ENCODE data around the gene KIF18A.
"Not testable (repeated sequence)": the region's sequence is repeated elsewhere in the genome, so short reads cannot be mapped to it uniquely, and the experiment has no call there.

KIF18A gene

DNA sequence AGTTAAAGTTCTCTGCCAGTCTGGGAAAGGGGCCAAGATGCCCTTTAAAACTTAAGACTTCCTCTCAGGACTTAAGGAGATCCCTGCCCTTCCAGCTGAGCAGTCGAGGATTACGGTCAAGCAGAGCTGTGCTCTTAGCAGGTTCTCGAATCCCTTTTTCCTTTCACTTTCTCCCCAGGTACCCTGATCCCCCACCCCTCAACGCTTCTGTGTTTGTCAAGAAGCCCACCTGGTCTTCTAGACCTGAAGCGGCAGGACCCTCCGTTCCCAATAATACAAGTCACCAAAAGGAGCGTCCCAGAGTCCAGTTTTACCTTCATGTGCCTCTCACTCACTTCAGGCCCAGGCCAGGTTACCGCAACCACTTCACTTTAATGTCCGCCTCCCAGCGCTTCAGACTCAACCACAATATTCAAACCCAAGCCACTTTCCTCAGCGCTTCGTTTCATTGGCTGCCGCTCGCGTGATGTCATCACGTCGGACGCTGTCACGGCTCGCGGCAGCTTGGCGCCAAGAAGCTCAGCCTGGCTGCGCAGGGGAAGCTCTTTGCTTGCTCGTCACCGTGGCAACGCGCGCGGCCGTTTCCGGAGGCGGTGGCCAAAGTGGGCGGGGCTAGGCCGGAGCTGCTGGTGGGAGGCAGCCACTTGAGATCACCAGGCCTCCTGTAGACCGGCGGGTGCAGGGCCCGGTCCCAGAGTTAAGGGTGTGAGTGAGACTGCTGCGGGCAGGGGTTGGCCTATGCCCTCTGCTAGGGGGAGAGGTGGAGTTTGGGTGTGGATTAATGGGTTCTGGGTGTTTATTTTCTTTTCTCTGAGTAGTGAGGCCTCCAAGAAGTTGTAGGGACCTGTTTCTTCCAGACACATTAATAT is at the start of gene KIF18A, which contains the start of gene METTL15:
TSS of gene KIF18A (minus strand) at position 407 of the 869 bp plus-strand sequence. CDS start 10,209 bp downstream, outside the sequence.
TSS of gene METTL15 (plus strand) at position 639 of the 869 bp plus-strand sequence. CDS start 4,947 bp downstream, outside the sequence.
- DNase-seq, result peak; percentile 99

DNA sequence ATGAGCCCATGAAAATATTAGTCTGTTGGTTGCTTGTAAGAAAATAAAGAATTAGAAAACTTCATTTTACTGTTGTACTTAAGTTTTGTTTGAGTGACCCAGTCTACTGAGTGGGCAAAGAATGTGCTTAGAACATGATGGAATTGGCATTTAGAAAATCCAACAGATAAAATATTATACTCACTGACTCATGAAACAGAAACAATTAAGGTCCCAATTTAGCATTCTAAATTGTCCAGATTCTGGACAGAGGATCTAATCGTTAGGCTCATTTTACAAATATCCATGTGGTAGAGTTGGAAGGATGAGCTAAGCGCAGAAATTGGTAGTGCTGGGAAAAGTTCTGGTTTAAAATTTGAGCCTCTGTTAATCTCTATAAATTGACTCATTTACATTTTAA is 45.6 kb upstream of the KIF18A start:
- peak; percentile 28 for DNase-seq

DNA sequence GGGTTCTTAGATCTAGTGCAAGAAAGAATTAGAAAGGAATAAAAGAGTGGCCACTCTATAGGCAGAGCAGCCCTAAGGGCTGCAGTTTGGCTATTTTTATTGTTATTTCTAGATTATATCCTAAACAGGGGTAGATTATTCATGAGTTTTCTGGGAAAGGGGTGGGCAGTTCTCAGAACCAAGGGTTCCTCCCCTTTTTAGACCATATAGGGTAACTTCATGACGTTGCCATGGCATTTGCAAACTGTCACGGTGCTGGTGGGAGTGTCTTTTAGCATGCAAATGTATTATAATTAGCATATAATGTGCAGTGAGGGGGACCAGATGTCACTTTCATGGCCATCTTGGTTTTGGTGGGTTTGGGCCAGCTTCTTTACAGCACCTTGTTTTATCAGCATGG is 44.8 kb upstream of the KIF18A start:
- no peak for DNase-seq

DNA sequence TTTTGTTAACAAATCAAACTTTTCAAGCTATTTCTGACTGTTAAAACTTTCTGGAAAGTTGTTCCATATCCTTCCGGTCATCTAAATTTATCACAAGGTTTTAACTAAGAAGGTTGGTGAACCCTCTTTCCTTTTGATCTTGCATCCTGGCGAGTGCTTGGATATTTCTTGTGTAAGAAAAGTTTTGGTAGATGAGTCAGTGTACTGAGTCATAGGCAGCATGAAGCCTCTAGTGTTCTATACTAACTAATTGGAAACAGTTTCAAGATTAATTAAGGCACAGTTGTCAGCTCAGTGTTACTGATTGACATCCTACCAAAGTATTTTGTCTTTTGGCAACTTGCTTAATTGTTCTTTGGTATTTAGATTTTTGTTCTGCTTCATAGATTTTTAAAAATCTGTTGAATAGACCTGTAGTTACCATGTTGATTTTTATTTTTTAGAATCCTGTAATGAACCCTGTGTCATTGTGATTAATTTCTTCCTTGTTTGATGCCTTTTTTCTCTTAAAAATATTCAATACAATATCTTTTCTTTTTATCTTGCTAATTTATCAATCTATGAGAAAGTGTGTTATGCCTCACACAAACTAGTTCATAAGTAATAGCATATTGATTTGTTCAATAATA is 38.3 kb upstream of the KIF18A start:
- DNase-seq, result peak; percentile 92

DNA sequence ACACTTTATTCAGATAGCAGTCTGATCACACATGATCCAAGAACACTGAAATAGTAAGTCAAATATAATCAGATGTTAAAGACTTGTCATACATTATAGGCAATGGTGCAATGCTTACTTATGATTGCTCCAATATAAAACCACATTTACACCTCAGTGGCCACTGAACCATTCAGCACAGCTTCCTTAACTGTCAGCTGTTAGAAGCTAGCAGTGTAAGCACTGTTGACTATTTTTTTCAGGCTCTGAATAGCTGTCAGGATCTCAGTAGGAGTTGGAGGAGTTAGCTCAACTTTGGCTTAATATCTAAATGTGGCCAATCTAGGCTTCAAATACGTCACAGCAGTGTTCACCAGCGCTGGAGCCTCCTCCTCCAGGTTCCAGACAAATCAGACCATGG is 36.9 kb upstream of the KIF18A start:
- DNase-seq, result peak; percentile 43

DNA sequence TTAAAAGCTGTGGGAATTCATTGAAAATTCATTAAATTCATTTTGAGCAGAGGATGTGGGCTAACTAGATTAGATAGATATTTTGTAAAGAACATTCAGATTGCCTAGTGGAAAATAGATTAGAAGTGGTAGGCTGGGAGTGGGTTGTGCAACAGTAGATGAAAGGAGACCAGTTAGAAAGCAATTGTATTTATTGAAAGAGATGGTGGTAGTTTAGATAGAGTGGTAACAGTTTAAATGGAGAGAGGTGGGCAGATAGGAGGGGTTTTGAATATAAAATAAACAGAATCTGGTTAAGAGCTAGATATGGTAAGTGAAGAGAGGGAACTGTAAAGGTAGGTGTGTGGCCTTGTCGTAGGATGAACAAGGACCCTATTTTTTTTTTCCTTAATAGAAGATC is 34.8 kb upstream of the KIF18A start:
- DNase-seq, result no peak

DNA sequence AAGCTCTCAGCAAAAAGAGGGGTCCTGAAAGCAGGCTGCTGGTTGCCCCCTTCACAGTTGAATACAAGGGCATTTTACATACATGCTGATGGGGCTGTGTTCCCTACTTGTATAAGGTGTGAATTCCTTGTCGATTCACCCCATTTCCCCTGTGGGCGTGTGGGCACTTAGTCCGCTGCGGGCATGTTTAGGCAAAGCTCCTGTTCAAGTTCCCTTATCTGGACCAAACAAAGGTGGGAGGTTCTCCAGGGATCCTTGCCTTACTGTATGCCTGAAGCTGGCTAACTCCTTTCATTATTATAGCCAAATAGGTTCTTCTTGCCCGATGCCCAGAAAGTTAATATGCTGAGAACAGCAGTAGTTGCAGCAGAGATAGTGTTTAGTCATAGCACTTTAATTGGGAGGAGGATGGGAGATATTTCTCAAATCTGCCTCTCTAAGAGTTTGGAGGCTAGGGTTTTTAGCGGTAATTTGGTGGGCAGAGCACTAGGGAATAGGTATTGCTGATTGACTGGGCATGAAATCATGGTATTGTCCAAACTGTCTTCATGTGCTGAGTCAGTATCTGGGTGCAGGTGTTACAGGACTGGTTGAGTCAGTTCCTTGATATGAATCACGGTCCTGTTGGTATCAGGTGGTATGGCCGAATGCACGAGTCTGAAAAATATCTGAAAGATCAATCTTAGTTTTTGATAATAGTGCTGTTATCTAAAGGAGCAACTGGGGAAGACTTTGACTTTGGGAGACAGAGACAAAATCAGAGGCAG is 32.9 kb upstream of the KIF18A start:
- DNase-seq, result no peak

DNA sequence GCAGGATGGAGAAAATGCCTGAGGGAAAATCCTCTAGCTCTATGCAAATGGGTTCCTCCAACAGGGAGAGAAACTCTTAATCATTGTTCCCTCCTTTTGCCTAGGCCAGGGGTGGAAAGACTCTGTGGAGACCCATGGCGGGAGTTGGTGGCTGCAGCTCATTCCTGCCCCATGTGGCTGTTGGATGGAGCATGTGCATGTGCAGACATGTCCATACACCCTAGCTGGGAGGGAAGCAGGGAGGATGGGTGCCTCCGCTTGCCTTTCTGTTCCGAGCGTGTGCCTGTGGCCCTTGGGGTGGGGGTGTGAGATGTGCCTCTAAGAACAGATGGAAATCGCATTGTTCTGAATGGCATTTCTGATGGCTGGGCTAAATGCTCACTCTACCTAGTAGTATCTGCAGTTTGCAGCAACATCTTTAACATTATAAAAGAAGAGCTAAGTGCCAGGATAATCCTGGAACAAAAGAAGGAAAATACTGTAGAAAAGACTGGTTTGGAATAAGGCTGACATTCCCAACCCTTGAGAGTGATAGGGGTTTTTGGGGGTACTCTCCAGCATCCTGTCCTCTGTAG is 32.0 kb upstream of the KIF18A start:
- no peak for DNase-seq

DNA sequence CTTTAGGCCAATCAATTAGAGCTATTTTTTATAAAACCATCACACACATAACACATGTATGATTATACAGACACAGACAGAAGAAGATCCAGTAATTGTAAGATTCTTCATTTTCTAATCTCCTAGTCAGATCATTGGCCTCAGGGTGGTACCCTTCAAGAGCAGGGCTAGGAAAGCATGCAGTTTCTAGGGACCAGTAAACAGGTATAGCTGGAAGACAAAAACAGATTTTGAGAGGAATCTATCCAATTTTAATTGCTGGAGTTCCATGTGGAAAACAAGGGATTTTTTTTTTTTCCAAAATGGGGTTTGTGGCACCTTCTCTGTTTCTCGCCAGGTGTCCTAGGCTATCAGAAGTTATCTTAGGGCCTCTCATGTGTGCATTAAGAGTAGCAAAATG is 29.9 kb upstream of the KIF18A start:
- no peak for DNase-seq

DNA sequence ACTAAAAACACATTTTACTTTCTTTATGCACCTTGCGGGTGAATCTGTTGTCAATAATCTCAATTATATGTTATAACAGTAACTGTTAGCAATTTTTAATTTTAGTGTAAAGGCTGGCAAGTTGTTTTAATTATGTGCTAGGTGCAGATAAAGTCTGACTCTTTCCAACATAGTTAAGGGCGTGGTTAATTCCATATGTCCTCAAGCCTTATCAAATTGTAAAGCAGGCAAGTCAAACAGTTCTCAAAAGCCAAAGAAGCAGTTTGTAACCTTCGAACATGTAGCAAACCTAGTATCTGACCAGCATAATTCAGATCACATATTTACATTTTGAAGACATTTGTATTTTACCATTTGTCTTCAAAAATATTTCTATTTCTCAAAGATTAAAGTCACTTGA is 29.4 kb upstream of the KIF18A start:
- no peak for DNase-seq

DNA sequence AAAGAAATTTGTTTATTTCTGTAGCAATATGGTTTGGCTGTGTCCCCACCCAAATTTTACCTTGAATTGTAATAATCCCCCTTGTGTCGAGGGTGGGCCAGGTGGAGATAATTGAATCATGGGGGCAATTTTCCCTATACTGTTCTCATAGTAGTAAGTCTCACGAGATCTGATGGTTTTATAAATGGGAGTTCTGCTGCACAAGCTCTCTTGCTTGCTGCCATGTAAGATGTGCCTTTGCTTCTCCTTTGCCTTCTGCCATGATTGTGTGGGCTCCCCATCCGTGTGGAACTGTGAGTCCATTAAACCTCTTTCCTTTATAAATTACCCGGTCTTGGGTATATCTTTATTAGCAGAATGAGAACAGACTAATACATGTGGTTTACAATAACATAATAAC is 28.2 kb upstream of the KIF18A start:
- DNase-seq, result not testable (repeated sequence)

DNA sequence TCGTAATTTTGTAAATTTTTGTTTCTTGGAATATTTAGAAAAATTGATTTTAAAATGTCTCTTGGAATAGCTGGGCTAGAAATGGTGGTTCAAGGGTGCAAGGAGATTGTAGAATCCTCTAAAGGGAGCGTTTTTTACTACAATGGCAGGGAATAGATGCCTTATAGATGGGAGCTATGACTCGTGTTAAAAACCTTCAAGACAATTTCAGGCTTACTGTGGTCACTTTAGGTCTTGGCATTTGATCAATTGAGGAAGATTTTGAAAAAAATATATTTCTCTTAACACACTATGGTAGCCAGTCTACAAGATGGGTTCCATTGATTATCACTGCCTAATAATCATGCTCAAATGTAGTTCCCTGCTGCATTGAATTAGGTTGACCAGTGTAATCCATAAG is 25.2 kb upstream of the KIF18A start:
- DNase-seq, result peak; percentile 39

DNA sequence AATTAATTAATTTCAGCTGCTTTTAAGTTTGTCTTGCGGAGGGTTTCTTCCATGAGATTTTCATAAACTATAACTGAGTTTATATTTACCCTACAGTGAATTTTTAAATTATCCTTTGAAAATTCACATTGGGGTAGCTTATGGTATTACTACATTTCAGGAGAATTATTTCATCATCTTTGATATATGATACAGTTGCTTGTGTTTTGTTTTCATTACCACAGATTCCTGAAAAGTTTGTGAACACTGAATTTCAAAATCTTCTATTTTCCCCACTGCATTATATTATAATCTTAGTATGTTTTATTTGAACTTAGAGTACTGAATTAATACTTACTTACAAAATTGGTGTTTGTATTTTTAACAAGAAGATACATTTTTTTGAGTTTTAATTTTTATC is 24.6 kb upstream of the KIF18A start:
- DNase-seq, result peak; percentile 25

DNA sequence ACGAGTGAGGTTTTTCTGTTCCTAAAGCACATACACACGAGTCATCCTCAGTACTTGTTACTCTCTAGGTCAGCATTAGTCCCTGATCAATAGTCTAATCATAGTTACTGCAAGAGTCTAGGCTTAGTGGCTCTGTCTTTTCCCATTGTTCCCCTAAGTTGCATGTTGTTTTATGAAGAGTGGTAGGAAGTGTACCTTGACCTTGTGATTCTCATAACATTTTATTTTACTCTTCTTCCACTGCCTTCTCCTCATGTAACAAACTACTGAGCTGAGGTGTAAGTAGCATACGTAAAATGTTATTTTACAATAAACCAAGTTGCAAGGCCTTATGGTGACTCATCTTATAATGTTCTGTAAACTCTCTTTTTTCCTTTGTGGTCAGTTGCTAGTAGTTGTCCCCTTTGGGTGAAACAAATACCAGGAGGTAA is 15.2 kb upstream of the KIF18A start:
- peak; percentile 49 for DNase-seq

DNA sequence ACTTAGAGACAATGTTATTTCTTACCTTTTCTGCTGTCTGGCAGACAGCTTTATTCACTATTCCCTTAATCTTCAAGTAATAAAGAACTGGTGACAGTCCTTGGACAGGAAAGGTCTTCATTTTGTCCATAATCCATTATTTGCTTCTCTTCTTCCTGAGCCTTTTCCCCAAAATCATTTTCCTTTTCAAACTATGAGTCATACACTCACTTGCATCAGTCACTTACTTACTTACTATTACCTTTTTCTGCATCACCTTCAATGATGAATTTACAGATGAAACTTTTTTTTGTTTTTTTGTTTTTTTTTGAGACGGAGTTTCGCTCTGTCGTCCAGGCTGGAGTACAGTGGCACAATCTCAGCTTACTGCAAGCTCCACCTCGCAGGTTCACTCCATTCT is 9.8 kb upstream of the KIF18A start:
- no peak for DNase-seq

DNA sequence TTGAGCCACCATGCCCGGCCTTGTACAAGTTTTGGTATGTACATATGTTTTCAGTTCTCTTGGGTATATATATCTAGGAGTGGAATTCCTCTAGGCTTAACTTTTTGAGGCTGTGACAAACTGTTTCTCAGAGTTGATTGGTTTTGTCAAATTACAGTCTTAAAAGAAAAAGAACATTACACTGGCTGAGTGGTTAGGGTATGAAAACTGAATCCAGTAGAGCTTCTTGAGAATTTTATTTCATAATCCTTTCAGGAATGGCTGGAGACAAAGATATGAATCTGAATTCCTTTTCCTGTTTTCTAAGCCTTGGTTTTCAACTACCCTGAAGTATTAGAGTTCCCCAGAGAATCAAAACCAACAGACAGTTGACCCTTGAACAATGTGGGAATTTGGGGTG is 6.8 kb upstream of the KIF18A start:
- DNase-seq, result peak; percentile 15

DNA sequence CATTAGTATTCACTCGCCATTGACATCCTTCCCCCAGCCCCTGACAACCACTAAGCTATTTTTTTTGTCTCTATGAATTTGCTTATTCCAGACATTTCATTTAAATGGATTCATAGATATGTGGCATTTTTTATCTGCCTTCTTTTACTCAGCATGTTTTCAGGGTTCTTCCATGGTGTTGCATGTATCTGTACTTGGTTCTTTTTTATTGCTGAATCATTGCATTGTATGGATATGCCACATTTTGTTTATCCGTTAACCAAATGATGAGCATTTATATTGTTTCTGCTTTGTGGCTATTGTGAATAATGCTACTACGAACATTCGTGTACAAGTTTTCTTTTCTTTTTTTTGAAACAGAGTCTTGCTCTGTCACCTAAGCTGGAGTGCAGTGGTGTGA is 6.2 kb upstream of the KIF18A start:
- no peak for DNase-seq

DNA sequence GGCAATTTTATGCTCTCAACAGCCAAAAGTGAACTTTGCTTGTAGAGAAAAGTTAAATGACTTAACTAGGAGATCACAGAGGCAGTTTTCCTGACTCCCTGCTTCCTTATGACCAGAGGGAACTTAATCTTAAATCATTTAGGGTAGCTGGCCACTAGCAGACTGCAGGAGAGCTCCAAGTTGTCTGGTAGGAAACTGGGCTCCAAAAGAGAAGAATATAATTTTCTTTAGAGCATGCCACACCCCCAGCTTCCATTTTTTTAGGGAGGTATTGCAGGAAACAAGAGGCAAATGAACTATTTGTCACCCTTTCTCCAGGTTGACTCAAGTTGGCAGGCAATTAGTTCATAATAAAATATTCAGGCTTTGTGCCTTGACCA is 2.9 kb upstream of the KIF18A start:
- peak; percentile 27 for DNase-seq

DNA sequence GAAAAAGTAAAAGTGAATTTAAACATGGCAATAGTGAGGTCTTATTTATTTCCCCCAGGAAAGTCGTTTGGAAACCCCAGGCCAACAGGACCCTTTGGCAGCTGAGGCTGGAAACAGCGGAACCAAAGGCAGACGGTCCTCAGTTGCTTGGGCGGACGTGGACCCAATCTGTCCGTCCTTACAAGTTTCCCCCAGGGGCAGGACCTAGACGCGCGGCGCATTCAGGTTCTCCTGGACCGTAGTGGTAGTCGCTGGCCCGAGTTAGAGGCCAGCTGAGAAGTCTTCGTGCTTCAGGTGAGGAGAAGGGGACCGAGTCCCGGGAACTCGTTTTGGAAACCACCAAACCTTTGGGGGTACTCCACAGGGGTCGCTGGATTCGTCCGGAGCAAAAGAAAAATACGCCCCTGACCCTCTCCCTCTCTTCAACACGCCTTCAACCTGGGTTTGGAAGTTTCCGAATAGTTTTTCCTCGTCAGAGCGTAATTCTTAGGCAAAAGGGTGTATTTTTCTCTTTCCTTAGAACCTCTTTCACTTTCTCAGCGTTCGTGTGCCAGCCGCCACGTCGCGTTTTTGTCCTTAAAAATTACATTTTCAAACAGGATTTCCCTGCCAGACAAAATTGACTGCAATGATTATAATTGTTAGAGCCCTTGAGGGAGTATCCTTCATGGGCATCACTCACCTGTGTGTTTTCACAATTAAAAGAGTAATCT is 2.3 kb upstream of the KIF18A start:
- DNase-seq, result peak; percentile 79

DNA sequence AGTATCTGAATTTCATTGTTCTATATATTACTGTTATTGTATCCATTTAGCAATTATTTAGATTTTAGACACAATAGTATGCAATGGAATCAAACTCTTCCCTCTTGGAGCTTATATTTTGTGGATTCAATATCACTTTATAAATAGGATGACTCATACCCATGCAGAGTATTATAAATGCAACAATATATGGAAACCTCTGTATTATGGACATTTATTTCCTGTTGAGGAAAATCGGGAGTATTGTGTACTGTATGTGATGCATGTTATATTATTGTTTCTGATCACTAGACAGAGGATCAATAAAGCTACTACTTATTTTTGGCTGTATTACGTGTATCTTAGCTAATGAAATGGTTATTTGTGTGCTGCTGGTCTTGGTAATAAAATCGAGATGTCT is 1.0 kb upstream of the KIF18A start:
- DNase-seq, result no peak

DNA sequence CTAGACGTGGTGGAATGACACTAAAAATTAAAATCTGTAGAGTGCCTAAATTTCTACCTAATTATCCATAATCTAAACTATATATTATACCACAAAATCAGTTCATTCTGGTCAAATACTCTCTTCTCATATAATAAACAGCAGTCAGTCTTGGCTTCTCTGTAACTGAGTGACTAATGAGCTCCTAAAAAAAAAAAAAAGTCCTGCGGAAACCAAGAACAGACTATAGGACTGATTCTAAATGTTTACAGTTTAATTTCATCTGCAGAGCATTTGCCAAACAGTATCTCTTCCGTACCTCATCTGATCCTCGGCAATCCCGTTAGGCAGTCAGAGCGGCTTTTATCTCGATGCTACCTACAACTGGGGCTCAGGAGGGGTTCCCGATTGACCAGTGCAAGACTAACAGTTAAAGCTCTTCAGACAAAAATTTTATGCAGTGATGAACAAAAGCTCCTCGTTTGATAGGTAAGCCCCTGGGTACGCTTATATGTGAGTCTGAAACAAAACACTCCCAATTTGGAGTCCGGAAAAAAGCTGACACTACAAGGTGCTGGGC is 686 bp downstream of the KIF18A start:
- DNase-seq, result peak; percentile 32
